NK-92 (cell line): ENCODE results near the gene PTGIS.

ENCODE experiments used
- DNase-seq: peaks from one replicate; lab custom pipeline; 2025; ENCODE audit not compliant: unreplicated experiment; lab: John Stamatoyannopoulos, UW

PTGIS gene

DNA sequence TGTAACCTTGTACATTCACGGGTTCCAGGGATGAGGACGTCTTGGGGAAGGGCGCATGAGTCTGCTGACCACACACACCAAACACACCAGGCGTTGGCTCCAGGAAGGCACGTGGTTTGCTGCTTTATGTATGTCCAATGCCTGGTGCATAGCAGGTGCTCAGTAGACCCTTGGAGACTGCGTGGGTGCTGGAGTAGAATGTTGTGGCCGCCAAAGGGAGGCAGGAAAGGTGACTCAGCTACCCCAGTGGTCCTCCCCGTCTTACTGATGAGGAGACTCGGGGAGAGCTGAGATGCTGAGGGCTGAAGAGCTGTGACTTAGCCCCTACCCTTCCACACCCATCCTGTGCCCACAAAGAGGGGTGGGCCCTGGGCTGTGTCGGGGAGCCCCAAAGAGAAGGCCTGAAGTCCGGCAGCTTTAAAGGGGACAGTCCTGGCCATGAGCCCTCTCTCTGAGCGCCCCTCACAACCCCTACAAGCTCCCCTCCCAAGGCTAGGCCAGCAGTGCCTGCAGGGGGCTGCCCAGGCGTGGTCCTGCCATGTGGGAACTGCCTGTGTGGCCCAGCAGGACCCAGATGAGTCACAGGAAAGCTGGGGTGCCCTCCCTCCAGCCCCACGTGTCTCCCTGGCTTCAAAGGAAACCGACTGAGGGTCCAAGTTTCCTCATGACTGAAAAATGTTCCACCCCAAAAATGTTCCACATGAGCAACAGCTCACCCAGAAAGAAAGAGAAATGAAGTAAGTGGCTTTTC, 28.0 kb upstream of the PTGIS start:
- no peak for DNase-seq

DNA sequence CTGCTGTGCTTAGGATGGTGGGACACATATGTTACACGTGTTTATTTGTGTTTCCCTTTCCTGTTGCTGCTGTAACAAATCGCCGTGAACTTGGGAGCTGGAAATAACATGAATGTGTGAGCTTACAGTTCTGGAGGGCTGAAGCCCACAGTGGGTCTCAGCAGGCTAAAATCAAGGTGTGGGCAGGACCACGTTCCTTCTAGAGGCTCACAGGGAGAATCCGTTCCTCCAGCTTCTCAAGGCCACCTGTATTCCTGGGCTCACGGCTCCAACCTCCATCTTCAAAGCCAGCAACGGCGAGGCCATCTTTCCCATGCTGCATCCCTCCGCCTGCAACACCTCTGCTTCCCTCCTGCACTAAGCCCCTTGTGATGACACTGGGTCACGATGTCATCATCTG, 27.4 kb upstream of the PTGIS start:
- no peak for DNase-seq

DNA sequence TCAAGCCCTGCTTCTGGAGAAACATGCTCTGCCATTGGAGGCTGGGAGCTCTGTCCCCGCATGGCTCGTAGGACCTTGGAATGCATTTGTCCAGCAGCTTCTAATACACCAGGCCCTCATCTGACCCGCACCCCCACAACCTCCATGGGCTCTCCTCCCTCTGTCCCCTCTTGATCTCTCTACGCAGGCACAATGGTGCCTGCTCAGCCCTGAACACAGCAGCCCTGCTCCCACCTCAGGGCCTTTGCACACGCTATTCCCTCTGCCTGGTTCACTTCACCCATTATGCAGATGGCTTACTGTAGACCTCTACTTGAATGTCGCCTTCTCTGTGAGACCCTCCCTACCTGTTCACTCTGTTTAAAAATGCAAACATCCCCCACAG, 27.0 kb upstream of the PTGIS start:
- DNase-seq: no peak

DNA sequence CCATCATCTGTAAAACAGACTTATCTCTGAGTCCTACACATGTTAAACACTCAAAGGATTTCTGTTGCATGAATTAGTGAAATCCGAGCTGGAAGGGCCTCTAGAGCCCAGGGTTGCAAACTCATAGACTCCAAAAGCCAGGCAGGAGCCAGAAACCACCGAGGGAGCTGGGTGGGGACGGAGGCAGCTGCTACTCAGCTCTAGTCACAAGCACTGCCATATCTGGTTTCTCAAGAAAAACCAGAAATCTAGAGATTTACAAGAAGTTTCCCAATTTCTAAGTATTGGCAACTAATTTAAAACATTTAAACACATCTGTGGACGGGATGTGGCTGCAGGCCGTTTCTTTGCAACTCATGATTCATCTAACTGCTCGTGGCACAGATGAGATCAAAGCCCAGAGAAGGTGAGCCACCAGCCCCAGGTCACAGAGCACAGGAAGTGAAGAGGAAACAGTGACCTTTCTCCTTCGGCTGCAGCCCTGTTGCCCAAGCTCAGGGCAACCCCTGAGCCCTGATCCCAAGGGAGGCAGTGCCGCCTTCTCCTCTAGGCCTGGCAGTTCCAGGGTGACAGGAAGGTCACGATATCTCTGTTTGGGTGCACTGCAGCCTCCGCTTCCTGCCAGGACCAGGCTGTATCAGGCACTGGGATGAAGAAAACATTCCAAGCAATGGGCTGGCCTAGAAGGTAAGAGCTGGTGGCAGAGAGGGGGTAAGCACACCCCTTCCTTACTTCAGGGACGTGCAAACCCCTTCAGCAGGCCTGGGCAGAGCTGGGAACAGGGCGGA, 26.4 kb upstream of the PTGIS start:
- no peak for DNase-seq

DNA sequence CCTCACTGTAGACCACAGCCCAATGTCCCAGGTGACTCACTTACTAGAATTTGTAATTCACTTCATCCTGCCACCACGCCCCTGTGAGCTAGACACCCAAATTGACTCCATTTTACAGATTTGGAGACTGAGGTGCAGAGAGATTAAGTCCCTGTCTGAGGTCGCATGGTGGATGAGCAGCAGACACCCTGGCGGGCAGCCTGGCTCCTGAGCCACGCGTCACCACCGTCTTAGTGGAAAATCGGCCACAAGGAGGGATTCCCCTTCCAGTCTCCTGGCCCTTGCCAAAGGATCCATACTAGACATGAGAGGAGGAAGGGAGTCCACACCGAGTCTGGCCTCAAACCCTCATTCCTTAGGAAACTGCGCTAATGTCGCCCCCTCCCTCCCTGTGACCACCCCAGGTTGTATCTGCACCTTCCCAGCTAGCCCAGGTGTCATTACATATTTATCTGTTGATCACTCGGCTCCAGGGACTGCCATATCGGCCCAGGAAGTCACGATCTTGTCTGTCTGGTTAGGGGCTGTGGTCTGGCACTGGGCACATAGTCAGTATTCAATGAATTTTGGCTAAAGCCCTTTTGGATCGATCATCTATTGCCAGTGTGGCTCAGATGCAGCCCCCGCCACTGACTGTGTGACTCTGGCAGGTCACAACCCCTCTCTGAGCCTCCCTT, 25.7 kb upstream of the PTGIS start:
- no peak for DNase-seq

DNA sequence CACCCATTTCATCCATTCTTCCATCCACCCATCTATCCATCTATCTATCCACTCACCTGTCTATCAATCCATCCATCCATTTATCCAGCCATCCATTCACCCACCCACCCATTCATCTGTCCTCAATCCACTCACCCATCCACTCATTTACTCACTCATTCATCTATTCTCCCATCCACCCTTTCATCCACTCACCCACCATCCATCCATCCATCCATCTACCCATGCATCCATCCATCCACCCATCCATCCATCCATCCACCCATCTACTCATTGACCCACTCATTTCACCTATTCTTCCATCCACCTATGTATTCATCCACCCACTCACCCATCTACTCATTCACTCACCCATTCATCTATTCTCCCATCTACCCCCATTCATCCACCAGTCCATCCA, 24.2 kb upstream of the PTGIS start:
- no peak for DNase-seq

DNA sequence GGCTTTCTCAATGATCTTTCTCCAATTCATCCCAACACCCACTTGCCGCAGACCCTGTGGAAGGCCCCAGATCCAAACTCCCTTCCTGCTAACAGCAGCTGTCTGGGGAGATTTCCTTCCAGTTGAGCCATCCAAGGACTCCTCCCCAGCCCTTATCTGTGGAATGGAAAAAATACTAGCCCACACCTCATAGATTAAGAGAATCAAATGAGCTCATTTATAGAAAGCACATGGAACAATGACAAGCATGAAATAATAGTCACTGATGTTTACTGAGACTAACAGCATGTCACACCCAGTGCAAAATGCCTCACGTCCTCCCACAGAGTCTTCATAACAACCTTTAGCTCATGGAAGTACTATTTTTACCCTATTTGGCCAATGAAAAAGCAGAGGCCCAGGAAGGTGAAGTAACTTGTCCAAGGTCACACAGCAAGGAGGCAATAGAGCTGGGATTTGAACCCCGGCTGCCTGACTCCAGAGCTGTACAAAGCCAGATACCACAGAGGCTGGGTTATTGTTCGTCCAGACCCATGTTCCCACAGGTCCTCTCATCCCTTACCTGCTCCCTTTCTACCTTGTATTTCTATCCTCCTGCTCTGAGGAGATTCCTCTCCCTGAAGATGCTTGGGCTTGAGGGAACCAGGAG, 23.4 kb upstream of the PTGIS start:
- no peak for DNase-seq

DNA sequence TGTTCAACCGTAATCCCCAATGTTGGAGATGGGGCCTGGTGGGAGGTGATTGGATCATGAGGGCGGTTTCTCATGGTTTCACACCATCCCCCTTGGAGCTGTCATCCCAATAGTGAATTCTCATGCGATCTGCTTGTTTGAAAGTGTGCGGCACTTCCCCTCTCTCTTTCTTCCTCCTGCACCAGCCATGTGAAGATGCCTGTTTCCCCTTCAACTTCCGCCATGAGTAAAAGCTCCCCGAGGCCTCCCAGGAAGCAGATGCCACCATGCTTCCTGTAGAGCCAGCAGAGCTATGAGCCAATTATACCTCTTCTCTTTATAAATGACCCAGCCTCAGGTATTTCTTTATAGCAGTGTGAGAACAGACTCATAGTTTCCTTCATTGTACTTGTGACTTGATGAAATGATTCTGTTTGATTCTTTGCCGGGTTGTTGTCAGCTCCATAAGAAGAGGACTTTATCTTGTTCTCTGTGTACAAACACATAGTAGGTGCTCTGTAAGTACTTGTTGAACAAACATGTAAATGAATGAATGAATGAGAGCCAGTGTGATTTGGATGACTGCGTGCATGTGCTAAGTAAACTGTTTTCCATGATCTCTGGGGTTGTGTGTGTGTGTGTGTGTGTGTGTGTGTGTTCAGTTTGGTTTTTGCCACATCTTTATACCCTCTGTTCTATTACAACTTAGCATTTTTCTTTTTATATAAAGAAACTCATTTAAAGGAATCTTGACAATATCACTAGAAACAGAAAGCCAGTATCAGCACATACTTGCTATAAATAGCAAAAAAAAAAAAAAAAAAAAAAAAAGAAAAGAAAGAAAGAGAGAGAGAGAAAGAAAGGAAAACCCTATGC, 22.5 kb upstream of the PTGIS start:
- DNase-seq: no peak

DNA sequence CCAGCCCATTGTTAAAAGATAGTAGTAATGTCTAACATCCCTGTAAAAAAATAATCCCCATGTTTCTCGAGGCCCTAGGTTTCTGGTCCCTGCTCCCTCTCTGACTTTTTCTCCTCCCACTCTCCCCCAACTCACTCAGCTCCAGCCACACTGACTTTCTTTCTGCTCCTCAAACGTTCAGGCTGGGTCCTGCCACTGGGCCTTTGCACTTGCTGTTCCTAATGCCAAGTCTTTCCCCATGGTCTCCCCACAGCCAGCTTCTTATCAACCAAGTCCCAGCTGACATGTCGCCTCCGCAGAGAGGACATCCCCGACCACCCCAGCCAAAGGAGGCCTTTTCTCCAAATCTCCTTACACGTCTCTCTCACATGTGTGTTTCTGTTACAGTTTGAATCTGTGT, 21.8 kb upstream of the PTGIS start:
- no peak for DNase-seq

DNA sequence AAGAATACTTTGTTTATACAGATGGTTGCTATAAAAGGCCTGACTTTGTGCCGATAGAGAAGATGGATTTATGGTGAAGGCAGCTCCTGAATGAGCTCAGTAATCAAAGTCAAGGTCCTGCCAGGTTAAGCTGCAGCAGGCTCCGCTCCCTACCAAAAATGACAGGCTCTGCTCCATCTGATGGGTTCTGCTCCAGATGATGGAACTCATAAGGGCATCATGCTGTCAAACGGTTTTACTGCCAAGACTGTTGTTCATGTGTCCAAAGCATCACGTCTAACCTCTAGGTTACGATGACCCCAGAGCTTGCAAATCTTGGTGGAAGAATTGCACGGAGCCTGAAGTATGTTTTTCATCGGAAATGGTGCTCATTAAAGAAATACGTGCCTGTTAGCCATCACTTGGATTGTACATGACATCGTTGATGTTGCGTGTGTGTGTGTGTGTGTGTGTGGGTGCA, 19.2 kb upstream of the PTGIS start:
- no peak for DNase-seq

DNA sequence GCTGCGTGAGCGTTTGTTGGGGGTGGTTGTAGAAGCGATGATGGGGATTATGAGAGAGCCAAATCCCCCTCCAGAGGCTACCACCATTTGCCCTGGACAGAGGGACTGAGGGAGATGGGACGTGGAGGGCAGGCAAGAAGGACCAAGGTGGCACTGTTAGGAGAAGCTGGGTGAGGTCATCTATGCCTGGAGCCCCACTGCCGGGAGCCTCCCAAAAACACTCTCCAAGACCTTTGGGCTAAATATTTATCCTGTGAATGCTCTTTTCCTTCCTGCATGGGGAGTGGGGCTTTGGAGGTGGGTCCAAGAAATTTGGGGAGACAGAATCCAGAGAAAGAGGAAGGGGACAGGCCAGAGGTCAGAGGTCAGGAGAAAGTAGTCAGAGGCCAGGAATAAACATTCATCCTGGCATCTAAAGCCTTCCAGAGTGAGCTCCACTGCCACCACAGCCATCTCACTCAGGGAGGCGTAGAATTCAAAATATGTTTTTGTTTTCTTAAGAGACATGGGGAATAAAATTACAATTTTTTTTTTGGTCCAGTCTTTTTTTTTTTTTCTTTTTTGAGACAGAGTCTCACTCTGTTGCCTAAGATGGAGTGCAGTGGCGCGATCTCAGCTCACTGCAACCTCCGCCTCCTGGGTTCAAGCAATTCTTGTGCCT, 17.8 kb upstream of the PTGIS start:
- no peak for DNase-seq

DNA sequence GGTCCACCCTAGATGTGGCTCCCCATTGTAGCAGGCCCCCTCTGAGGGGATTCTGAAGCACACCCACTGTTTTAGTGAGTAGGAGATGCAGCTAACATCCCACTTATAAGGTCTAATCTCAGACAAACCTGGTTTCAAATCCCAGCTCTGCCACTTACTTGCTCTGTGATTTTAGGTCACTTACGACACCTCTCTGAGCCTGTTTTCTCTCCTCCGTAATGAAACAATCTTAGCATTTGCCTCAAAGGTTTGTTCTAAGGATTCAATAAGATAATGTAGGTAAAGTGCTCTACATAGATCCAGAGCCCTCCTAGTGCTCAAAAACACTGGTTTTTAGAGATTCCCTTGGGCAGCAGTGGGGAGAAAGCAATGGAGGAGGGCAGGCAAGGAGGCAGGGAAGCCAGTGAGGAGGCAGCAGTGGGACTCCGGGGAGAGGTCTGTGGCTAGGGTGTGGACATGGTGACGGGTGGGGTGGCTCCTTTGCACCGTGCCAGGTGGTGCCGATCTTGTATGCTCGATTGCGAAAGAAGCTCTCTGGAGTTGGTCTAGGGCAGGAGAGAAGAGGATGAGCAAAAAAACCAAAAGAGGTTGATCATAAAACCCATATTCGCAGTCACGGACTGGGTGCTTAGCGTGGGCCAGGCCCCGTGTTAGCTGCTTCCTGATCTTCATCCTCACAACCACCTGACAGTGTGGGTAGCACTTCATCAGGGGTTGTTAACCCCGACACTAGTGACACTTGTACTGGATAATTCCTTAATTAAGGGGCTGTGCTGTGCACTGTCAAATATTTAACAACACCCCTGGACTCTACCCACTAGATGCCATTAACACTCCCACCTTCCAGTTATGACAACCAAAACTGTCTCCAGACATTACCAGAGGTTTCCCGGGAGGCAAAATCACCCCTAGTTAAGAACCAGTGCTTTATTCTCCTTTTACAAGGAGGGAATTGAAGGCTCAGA, 16.8 kb upstream of the PTGIS start:
- DNase-seq: no peak

DNA sequence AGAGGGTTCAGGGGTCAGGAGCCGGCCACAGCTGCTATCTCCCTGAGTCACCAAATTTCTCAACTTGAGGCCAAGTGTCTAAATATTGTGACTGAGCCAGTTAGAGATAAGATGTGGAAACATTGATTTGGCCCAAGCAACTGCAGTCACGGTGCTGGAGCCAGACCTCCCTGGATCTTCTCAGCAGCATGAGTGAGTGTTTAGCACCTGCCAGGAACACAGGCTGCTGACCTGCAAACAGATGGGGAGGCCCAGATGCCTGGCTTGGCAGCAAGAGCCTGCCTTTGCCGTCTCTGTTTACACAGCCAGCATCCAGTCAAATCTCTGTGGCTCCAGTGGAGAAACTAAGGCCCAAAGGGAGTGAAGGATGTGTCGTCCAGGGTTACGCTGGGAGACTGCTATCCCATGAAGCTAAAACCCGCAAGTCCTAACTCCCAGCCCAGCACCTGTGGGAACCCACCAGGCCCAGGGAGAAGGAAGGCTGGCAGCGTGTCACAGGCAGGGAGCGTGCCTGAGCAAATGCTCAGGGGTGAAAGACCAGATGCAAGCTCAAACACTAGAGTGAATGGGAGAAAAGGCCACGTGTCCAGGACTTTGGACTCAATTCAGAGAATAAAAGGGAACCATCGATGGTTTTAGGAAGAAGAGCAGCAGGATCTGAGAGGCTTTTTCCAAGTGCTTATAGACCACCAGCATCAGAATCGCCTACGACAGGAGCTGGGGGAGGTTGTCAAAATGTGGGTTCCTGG, 15.9 kb upstream of the PTGIS start:
- DNase-seq: no peak

DNA sequence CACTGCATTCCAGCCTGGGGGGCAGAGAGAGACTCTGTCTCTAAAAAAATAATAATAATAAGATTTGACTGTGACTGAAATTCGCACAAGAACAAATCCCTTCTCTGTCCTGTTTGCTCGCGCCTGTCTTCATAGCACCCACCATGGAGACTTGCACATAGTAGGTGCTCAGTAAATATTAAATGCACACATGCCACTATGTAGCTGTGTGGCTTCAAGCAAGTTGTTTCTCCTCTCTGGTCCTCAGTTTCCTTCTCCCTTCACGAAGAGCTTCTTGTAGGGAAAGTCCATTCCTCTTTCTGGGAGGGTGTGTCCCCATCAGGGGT, 15.4 kb upstream of the PTGIS start:
- DNase-seq: no peak

DNA sequence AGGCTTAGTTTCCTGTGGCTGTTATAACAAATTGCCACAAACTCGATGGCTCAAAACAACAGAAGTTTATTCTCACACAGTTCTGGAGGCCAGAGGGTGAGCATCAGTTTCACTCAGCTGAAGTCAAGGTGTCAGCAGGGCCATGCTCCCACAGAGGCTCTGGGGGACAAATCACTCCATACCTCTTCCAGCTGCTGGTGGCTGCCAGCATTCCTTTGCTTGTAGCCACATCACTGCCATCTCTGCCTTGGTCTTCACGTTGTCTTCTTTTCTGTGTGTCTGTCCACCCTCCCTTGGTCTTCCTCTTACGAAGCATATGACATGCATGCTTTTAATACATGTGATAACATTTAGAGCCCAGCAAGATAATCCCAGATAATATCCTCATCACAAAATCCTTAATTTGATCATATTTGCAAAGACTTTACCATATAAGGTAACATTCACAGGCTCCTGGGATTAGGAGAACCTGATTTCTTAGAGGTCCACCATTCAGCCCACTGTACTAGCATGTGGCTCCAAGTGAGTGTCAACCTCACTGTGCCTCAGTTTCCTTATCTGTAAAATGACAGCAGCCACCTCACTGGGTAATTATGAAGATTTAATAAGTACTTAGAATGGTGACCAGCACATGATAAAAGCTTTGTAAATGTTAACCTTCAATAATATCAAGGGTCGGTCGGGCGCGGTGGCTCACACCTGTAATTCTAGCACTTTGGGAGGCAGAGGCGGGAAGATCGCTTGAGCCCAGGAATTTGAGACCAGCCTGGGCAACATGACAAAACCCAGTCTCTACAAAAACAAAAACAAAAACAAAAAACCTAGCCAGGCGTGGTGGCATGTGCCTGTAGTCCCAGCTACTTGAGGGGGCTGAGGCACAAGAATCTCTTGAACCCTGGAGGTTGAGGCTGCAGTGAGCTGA, 14.7 kb upstream of the PTGIS start:
- no peak for DNase-seq

DNA sequence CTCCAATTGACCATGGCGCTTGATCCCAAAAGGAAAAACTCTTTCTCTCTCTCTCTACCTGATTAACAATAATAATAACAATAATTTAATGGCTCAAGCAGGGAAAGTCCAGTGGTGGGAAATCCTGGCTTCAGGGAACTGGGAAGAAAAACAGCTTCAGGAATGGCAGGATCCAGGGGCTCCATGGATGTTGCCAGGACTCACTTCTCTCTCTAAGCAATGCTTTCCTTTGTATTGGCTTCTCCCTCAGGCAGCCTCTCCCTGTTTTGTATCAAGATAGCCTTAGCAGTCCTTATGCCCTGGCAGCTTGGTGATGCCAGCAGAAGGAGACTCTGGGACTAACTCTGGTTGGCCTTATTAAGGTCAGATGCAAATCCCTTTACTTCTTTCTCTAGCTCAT, 13.5 kb upstream of the PTGIS start:
- DNase-seq: no peak

DNA sequence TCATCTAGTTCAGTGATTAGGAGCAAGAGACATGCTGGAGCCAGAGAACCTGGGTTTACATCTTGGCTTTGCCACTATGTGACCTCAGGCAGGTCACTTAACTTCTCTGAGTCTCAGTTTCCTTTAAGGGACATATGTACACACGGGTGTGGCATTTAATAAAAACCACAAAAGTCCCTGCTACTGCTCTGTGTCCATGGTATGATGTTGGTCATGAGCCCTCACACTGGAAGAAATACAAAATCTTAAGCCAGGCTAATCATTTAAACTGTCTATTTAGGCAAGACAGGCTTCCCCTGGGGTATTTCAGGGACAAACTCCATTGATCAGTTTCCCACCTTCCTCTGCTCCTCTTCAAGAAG, 12.9 kb upstream of the PTGIS start:
- DNase-seq: no peak
